Stimulated activated CD4-positive, alpha-beta T cell treated with anti-CD3 and anti-CD28 coated beads, Interleukin-2, amount 100 ng/mL, for 24 hours (primary cell): ENCODE results near the gene AMIGO1.

Experiments
- DNase-seq, 2 donors: peaks; one replicate each; pipeline ENCODE4 v3.0.0-alpha.2; 2020

AMIGO1 gene

GRCh38 chr1:109531826-109532364 lies 22.4 kb upstream of the AMIGO1 start:
- no peak for DNase-seq

GRCh38 chr1:109531380-109531779 lies 21.9 kb upstream of the AMIGO1 start:
- DNase-seq: no peak

- DNase-seq: no peak
Measured at GRCh38 chr1:109530457-109531087, 21.0 kb upstream of the AMIGO1 start.

GRCh38 chr1:109529881-109530456 lies 20.4 kb upstream of the AMIGO1 start:
- no peak for DNase-seq

- DNase-seq: no peak
Measured at GRCh38 chr1:109528712-109529111, 19.2 kb upstream of the AMIGO1 start.

- no peak for DNase-seq
Measured at GRCh38 chr1:109527846-109528695, 18.5 kb upstream of the AMIGO1 start.

- no peak for DNase-seq
Measured at GRCh38 chr1:109527098-109527811, 17.7 kb upstream of the AMIGO1 start.

GRCh38 chr1:109523706-109524105 lies 14.2 kb upstream of the AMIGO1 start:
- no peak for DNase-seq

GRCh38 chr1:109522026-109522425 lies 12.5 kb upstream of the AMIGO1 start:
- DNase-seq: no peak

- DNase-seq: no peak
Measured at GRCh38 chr1:109521002-109521951, 11.8 kb upstream of the AMIGO1 start.

- DNase-seq: no peak
Measured at GRCh38 chr1:109517337-109517736, 7.8 kb upstream of the AMIGO1 start.

- DNase-seq: no peak
Measured at GRCh38 chr1:109516872-109517271, 7.3 kb upstream of the AMIGO1 start.

GRCh38 chr1:109514846-109515245 lies 5.3 kb upstream of the AMIGO1 start:
- no peak for DNase-seq

GRCh38 chr1:109513110-109513710 lies 3.7 kb upstream of the AMIGO1 start:
- DNase-seq: no peak

- no peak for DNase-seq
Measured at GRCh38 chr1:109508873-109509175, 703 bp downstream of the AMIGO1 start.

GRCh38 chr1:109508001-109508872 lies 1.3 kb downstream of the AMIGO1 start:
- DNase-seq: no peak

- no peak for DNase-seq
Measured at GRCh38 chr1:109504974-109505373, 4.6 kb downstream of the AMIGO1 start.

GRCh38 chr1:109503935-109504334 lies 5.6 kb downstream of the AMIGO1 start:
- DNase-seq: no peak

- DNase-seq: peak in 1 of 2 donors; percentile 47
Measured at GRCh38 chr1:109502364-109502851, 7.1 kb downstream of the AMIGO1 start.

- DNase-seq: no peak
Measured at GRCh38 chr1:109501644-109502363, 7.7 kb downstream of the AMIGO1 start.
